HepG2 (cell line): ENCODE measurements around the gene MPP7. TPM values are rescaled to one million over a fixed set of nuclear protein-coding genes. Genes with fewer than 3 reads are reported as not detected.

ENCODE experiments used
- ATAC-seq: fragments of 200-7000 bp; cut with Tn5 transposase; 3 replicates; pipeline ENCODE4 v1.9.1; 2020; ENCODE audit warnings: mild to moderate bottlenecking, moderate library complexity
- Bru-seq: library from RNA; stranded (reverse); fragments of 400-500 nt; gene quantifications from one replicate; lab custom pipeline; 2021; lab: Mats Ljungman, UMichigan
- BruChase-seq, 2 experiments: library from RNA; stranded (reverse); fragments of 400-500 nt; gene quantifications; one replicate each; lab custom pipeline; 2021; lab: Mats Ljungman, UMichigan
- BruUV-seq: library from RNA; stranded (reverse); fragments of 400-500 nt; replicated peaks from 2 replicates; lab custom pipeline; 2021; lab: Mats Ljungman, UMichigan
- CTCF ChIA-PET: fragments of 300-600 bp; formaldehyde crosslinking; extraction: SDS; loops from one replicate; lab custom pipeline; 2021; ENCODE audit warnings: low total read pairs, inconsistent platforms, low intra/inter-chr PET ratio; lab: Yijun Ruan, JAX
- POLR2A ChIA-PET: fragments of 350-600 bp; sonication (Branson Sonifier 250); formaldehyde crosslinking; loops from one replicate; lab custom pipeline; 2020; ENCODE audit warnings: antibody characterized with exemption, inconsistent platforms; lab: Yijun Ruan, JAX
- DNase-seq: peaks from one replicate; pipeline ENCODE4 v3.0.0-alpha.2; 2015; ENCODE audit warnings: low spot score
- FAIRE-seq: peaks from 3 replicates; lab custom pipeline; 2011; peaks lifted over from hg19 to GRCh38; lab: Jason Lieb, UNC
- H2AFZ ChIP-seq: one replicate; pipeline ENCODE4 v1.6.1; 2011; ENCODE audit warnings: low read length, inconsistent platforms
- H3K27ac ChIP-seq: fragments of 300-600 bp; 3 replicates; pipeline ENCODE4 v1.8.0; 2011; ENCODE audit warnings: mixed run types, mild to moderate bottlenecking, mixed read lengths, low read length, inconsistent platforms; ENCODE audit not compliant: insufficient read depth; ENCODE audit errors: extremely low read length
- H3K27me3 ChIP-seq, 2 experiments: fragments of 200-600 bp in 1 of 2; 2 replicates in 1 of 2; 3 replicates in 1 of 2; pipeline versions ENCODE4 v1.6.0 to v1.8.0; 2011; ENCODE audit warnings: low read length in 2 of 2, mild to moderate bottlenecking in 2 of 2, moderate library complexity in 2 of 2, inconsistent platforms in 1 of 2; ENCODE audit not compliant: insufficient read depth in 2 of 2, control insufficient read depth in 1 of 2
- H3K36me3 ChIP-seq, 2 experiments: fragments of 200-600 bp in 1 of 2; replicated peaks in 1 of 2; 2 replicates in 1 of 2; 3 replicates in 1 of 2; pipeline versions ENCODE4 v1.5.1 to v1.8.0; 2011; ENCODE audit warnings: low read length in 2 of 2, inconsistent platforms in 1 of 2; ENCODE audit not compliant: insufficient read depth in 2 of 2, control insufficient read depth in 1 of 2
- H3K4me1 ChIP-seq: 2 replicates; pipeline ENCODE4 v1.5.1; 2012; ENCODE audit warnings: low read length, inconsistent platforms; ENCODE audit not compliant: insufficient read depth
- H3K4me2 ChIP-seq: 2 replicates; pipeline ENCODE4 v1.6.0; 2011; ENCODE audit warnings: low read depth, low read length, inconsistent platforms
- H3K4me3 ChIP-seq, 3 experiments: fragments of 200-600 bp in 1 of 3; sonication (generic), shearing (Covaris generic) in 1 of 3; replicated peaks in 1 of 3; 2 replicates each; pipeline ENCODE4 v1.5.1; 2011 to 2016; ENCODE audit warnings: low read length in 3 of 3, inconsistent platforms in 2 of 3, low read depth in 2 of 3, mild to moderate bottlenecking in 2 of 3, control low read depth in 1 of 3, mixed read lengths in 1 of 3; ENCODE audit not compliant: insufficient read depth in 1 of 3
- H3K79me2 ChIP-seq: one replicate; pipeline ENCODE4 v1.6.1; 2011; ENCODE audit warnings: low read length, inconsistent platforms; ENCODE audit not compliant: insufficient read depth
- H3K9ac ChIP-seq: 2 replicates; pipeline ENCODE4 v1.6.0; 2011; ENCODE audit warnings: mild to moderate bottlenecking, low read depth, low read length, inconsistent platforms; ENCODE audit not compliant: insufficient read depth
- H3K9me3 ChIP-seq: 2 replicates; pipeline ENCODE4 v1.5.1; 2012; ENCODE audit warnings: mild to moderate bottlenecking, low read length
- H4K20me1 ChIP-seq: 2 replicates; pipeline ENCODE4 v1.6.0; 2011; ENCODE audit warnings: inconsistent platforms, mild to moderate bottlenecking, low read length, moderate library complexity; ENCODE audit not compliant: insufficient read depth
- HNRNPUL1 ChIP-seq: fragments of 200-400 bp; formaldehyde crosslinking; IDR thresholded peaks from 2 replicates; pipeline ENCODE4 v1.6.1; 2017; ENCODE audit warnings: low read depth, mild to moderate bottlenecking, low read length, moderate library complexity
- IRF2 ChIP-seq: IDR thresholded peaks from 2 replicates; pipeline ENCODE4 v1.6.1; 2018; ENCODE audit warnings: missing genetic modification reagents, missing compliant biosample characterization
- MTF2 ChIP-seq: sonication (generic); formaldehyde crosslinking; IDR thresholded peaks from 2 replicates; pipeline ENCODE4 v1.5.0; 2020; ENCODE audit warnings: missing genetic modification reagents, borderline replicate concordance
- PHB2 ChIP-seq: fragments of 450-650 bp; IDR thresholded peaks from 2 replicates; pipeline ENCODE4 v1.6.1; 2018; ENCODE audit not compliant: partially characterized antibody
- PHF20 ChIP-seq: sonication (generic); formaldehyde crosslinking; IDR thresholded peaks from 2 replicates; pipeline ENCODE4 v1.5.0; 2020; ENCODE audit warnings: mild to moderate bottlenecking, missing genetic modification reagents
- REPIN1 ChIP-seq: sonication (generic); formaldehyde crosslinking; IDR thresholded peaks from 2 replicates; pipeline ENCODE4 v1.8.0; 2022; ENCODE audit warnings: missing genetic modification reagents, low read depth, mild to moderate bottlenecking, borderline replicate concordance
- SIN3A ChIP-seq: IDR thresholded peaks from 2 replicates; pipeline ENCODE4 v1.6.1; 2011; ENCODE audit warnings: low read depth, mild to moderate bottlenecking, control low read depth, low read length, borderline replicate concordance
- TBX2 ChIP-seq: sonication (generic); formaldehyde crosslinking; IDR thresholded peaks from 2 replicates; pipeline ENCODE4 v1.5.0; 2020; ENCODE audit warnings: missing genetic modification reagents, mild to moderate bottlenecking, borderline replicate concordance
- ZBTB1 ChIP-seq: sonication (generic); formaldehyde crosslinking; IDR thresholded peaks from 2 replicates; pipeline ENCODE4 v1.4.0; 2020; ENCODE audit warnings: missing genetic modification reagents, borderline replicate concordance
- ZFX ChIP-seq: sonication (generic); formaldehyde crosslinking; IDR thresholded peaks from 2 replicates; pipeline ENCODE4 v1.4.0; 2020; ENCODE audit warnings: mild to moderate bottlenecking, low read depth, missing genetic modification reagents, moderate library complexity
- ZNF607 ChIP-seq: sonication (generic); formaldehyde crosslinking; IDR thresholded peaks from 2 replicates; pipeline ENCODE4 v1.5.1; 2020; ENCODE audit warnings: missing genetic modification reagents, mild to moderate bottlenecking, borderline replicate concordance
- WGBS: methylation state at CpG from one replicate; pipeline ENCODE4 v1.1.6; 2017; ENCODE audit warnings: low lambda C conversion rate; 5-methylcytosine and 5-hydroxymethylcytosine counted together
- in situ Hi-C: cut with HindIII; loops from 2 replicates; pipeline ENCODE4 v1.10.0; 2017; ENCODE audit warnings: low pct_unique_long_range_greater_than_20kb; ENCODE audit not compliant: extremely low pct_ligation_motif_present
- intact Hi-C: fragments of 100-400 bp; cut with micrococcal nuclease; formaldehyde crosslinking; loops from one replicate; pipeline ENCODE4 v1.10.0; 2022; ENCODE audit not compliant: unreplicated experiment
- long read RNA-seq, 2 experiments: library from RNA in 1 of 2; library from polyadenylated mRNA in 1 of 2; stranded (forward) in 1 of 2; unstranded in 1 of 2; transcript quantifications; one replicate each; pipeline ENCODE4 v2.0.0, GENCODE V29; 2019 to 2022
- polyA minus RNA-seq, 3 experiments: library from RNA; depleted of rRNA, polyadenylated mRNA; stranded (reverse); fragments of >200 nt; gene quantifications; 2 replicates each; pipeline ENCODE4 v1.2.3, GENCODE V29; 2011; ENCODE audit warnings: low replicate concordance in 1 of 3
- polyA plus RNA-seq, 8 experiments: library from polyadenylated mRNA; depleted of rRNA in 3 of 8; stranded (reverse) in 7 of 8; unstranded in 1 of 8; fragments of >200 nt; fragmentation: Illumina TruSeq in 4 of 8; extraction: Trizol in 4 of 8; gene quantifications; 2 replicates each; pipeline versions ENCODE4 v1.2.1 to v1.2.3, GENCODE V29; 2011 to 2016; ENCODE audit warnings: low read depth in 4 of 8, missing spikeins in 1 of 8, mixed read lengths in 1 of 8; ENCODE audit not compliant: insufficient read depth in 1 of 8
- total RNA-seq, 5 experiments: library from RNA; depleted of rRNA; stranded (reverse); fragments of >200 nt; fragmentation: Illumina TruSeq; extraction: Trizol; gene quantifications; 2 replicates each; pipeline ENCODE4 v1.2.3, GENCODE V29; 2016; ENCODE audit warnings: low read depth in 1 of 5
- TF ChIP-seq, protein P1 (sequence below): sonication (generic); formaldehyde crosslinking; IDR thresholded peaks from 2 replicates; pipeline ENCODE4 v1.8.1; 2023; ENCODE audit warnings: mild to moderate bottlenecking, moderate library complexity, missing genetic modification reagents
- TF ChIP-seq, protein P2 (sequence below): sonication (generic); formaldehyde crosslinking; IDR thresholded peaks from 2 replicates; pipeline ENCODE4 v1.8.0; 2022; ENCODE audit warnings: missing genetic modification reagents, mild to moderate bottlenecking, borderline replicate concordance

The MPP7 gene
- total RNA-seq (2016; rRNA removed; fragmentation: Illumina TruSeq; extraction: Trizol) = 16.4 and 23.8 TPM in 2 replicates
- 4.7 and 4.9 TPM in 2 replicates for total RNA-seq (2016; cell fraction: cytosol; rRNA removed; fragmentation: Illumina TruSeq; extraction: Trizol; ENCODE audit: low read depth)
- 15.7 and 24.1 TPM in 2 replicates for total RNA-seq (2016; cell fraction: insoluble cytoplasmic fraction; rRNA removed; fragmentation: Illumina TruSeq; extraction: Trizol)
- 13.2 and 13.5 TPM in 2 replicates for total RNA-seq (2016; cell fraction: membrane; rRNA removed; fragmentation: Illumina TruSeq; extraction: Trizol)
- 13.9 and 16.9 TPM in 2 replicates for total RNA-seq (2016; cell fraction: nucleus; rRNA removed; fragmentation: Illumina TruSeq; extraction: Trizol)
- 6.8 and 7.0 TPM in 2 replicates for polyA plus RNA-seq (2011; rRNA removed)
- polyA plus RNA-seq (2011; cell fraction: cytosol; rRNA removed) = 4.1 and 4.3 TPM in 2 replicates
- 3.2 and 3.9 TPM in 2 replicates for polyA plus RNA-seq (2011; cell fraction: nucleus; rRNA removed)
- polyA plus RNA-seq (2012) = 4.3 and 5.3 TPM in 2 replicates
- polyA plus RNA-seq (2016; cell fraction: cytosol; fragmentation: Illumina TruSeq; extraction: Trizol; ENCODE audit: low read depth) = 1.6 and 1.8 TPM in 2 replicates
- polyA plus RNA-seq (2016; cell fraction: insoluble cytoplasmic fraction; fragmentation: Illumina TruSeq; extraction: Trizol; ENCODE audit: low read depth) = 14.2 and 15.0 TPM in 2 replicates
- polyA plus RNA-seq (2016; cell fraction: membrane; fragmentation: Illumina TruSeq; extraction: Trizol; ENCODE audit: low read depth) = 4.8 and 5.4 TPM in 2 replicates
- polyA plus RNA-seq (2016; cell fraction: nucleus; fragmentation: Illumina TruSeq; extraction: Trizol; ENCODE audit: insufficient read depth, low read depth) = 8.0 and 8.2 TPM in 2 replicates
- 10.8 and 31.2 TPM in 2 replicates for polyA minus RNA-seq (2011; rRNA and poly(A)+ RNA removed; ENCODE audit: low replicate concordance)
- 12.3 and 12.6 TPM in 2 replicates for polyA minus RNA-seq (2011; cell fraction: cytosol; rRNA and poly(A)+ RNA removed)
- polyA minus RNA-seq (2011; cell fraction: nucleus; rRNA and poly(A)+ RNA removed) = 17.6 and 21.8 TPM in 2 replicates
- percentile 67 among the genes with signal in this experiment for Bru-seq, nascent RNA
- BruChase-seq, experiment 1, labeled RNA remaining after a 6-hour chase = percentile 59 among the genes with signal in this experiment
- BruChase-seq, experiment 2, labeled RNA remaining after a 2-hour chase = percentile 60 among the genes with signal in this experiment
- long read RNA-seq, experiment 1, partial matches to known transcripts = 4 of 8 reads
- long read RNA-seq, experiment 1, other reads (novel, unspliced or antisense) = 4 of 8 reads
- long read RNA-seq, experiment 2, partial matches to known transcripts = 0 of 4 reads
- long read RNA-seq, experiment 2, other reads (novel, unspliced or antisense) = 4 of 4 reads

- ChIA-PET POLR2A (interaction anchor here (0.6 to 2.7 kb wide), 16 partner anchors 10 to 1147 kb away, joined by 3 to 30 read pairs (median 4); partner anchors contain the start of gene RAB18), CTCF (interaction anchor here (1.7 kb wide), 1 partner anchor 79 kb away, joined by 14 read pairs; no protein-coding TSS in a partner anchor)
- FAIRE-seq (peak; percentile 91), ATAC-seq (peak; percentile 96), DNase-seq (peak; percentile 98)
- in situ Hi-C loops = loop anchor here (10.0 kb wide), 1 partner anchor 62 kb away; no protein-coding TSS in a partner anchor
- Histone ChIP-seq H3K27ac (peak within 1 kb of the TSS; percentile 90), H4K20me1 (no peaks in the 10 kb centered on the region), H3K4me2 (peak within 1 kb of the TSS; percentile 78), H3K4me1 (peaks cover 45% of the 10 kb centered on the region), H3K36me3 (no peaks in the 10 kb centered on the region), H3K79me2 (peaks cover 16% of the 10 kb centered on the region), H3K9me3 (no peaks in the 10 kb centered on the region), H3K27me3 (no peaks in the 10 kb centered on the region), H2AFZ (peak within 1 kb of the TSS; percentile 45), H3K4me3 (peak within 1 kb of the TSS; percentile 72 to 85 (median 81)), H3K9ac (peak within 1 kb of the TSS; percentile 85)
- BruUV-seq = no TSS peak
- intact Hi-C loops = loop anchor here (1.0 to 5.0 kb wide), 3 partner anchors 52 to 561 kb away; no protein-coding TSS in a partner anchor
- 0% methylated on average over 8 of the region's 80 CpGs for WGBS
- peak; percentile 72; the same call in 1 of the 2 replicates for TF ChIP-seq ZNF607 (CRISPR knock-in tag)
- peak; percentile 66 for TF ChIP-seq REPIN1 (CRISPR knock-in tag)
- TF ChIP-seq, protein P1, sequence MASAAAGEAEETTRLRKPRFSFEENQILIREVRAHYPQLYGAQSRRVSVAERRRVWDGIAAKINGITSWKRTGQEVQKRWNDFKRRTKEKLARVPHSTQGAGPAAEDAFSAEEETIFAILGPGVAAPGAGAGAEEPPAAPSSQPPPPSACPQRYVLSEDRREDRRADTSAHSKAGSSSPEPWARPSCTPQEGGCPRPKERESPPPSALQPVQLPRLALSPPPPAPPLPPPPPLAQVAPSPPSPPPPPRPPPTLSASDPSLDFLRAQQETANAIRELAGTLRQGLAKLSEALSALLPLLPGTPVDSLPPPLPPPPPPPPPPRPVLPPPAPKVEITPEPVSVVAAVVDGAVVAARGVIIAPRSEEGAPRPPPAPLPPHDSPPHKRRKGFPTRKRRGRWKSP (CRISPR knock-in tag) = 0 out of 2 replicates have a peak, but pooled peaks have one; percentile 41
- 0 out of 2 replicates have a peak, but pooled peaks have one; percentile 51 for TF ChIP-seq TBX2 (CRISPR knock-in tag)
- peak; percentile 40; the same call in 1 of the 2 replicates for TF ChIP-seq MTF2 (CRISPR knock-in tag)
- 0 out of 2 replicates have a peak, but pooled peaks have one; percentile 46 for TF ChIP-seq SIN3A
- no peak for TF ChIP-seq PHB2
- TF ChIP-seq IRF2 = peak; percentile 42; the same call in 1 of the 2 replicates
- peak; percentile 11; the same call in 1 of the 2 replicates for TF ChIP-seq PHF20
- TF ChIP-seq ZBTB1 = no peak
- peak; percentile 72 for TF ChIP-seq ZFX (CRISPR knock-in tag)
- no peak for TF ChIP-seq HNRNPUL1
- TF ChIP-seq, protein P2, sequence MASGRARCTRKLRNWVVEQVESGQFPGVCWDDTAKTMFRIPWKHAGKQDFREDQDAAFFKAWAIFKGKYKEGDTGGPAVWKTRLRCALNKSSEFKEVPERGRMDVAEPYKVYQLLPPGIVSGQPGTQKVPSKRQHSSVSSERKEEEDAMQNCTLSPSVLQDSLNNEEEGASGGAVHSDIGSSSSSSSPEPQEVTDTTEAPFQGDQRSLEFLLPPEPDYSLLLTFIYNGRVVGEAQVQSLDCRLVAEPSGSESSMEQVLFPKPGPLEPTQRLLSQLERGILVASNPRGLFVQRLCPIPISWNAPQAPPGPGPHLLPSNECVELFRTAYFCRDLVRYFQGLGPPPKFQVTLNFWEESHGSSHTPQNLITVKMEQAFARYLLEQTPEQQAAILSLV (CRISPR knock-in tag) = peak; percentile 81; the same call in 1 of the 2 replicates
Measured at GRCh38 chr10:28302638-28303488, at the start of gene MPP7. MPP7 (minus strand) TSS chr10:28303064; CDS start chr10:28238604, 64,460 bp downstream.
